G401 (cell line): ENCODE measurements around the gene GMIP. TPM values are rescaled to one million over a fixed set of nuclear protein-coding genes. Genes with fewer than 3 reads are reported as not detected.
"Not testable (repeated sequence)": the region's sequence is repeated elsewhere in the genome, so short reads cannot be mapped to it uniquely, and the experiment has no call there.

Experiments used
- DNase-seq: peaks from one replicate; pipeline ENCODE4 v3.0.0-alpha.2; 2015; ENCODE audit warnings: low spot score
- in situ Hi-C: cut with HindIII; loops from 2 replicates; pipeline ENCODE4 v1.10.0; 2016; ENCODE audit warnings: low sequenced_read_pairs, mixed read lengths
- total RNA-seq: library from RNA; depleted of rRNA; stranded (reverse); fragments of >200 nt; shearing (Covaris generic); gene quantifications from 2 replicates; pipeline ENCODE4 v1.2.3, GENCODE V29; 2014; rRNA removed

GMIP gene, protein sequence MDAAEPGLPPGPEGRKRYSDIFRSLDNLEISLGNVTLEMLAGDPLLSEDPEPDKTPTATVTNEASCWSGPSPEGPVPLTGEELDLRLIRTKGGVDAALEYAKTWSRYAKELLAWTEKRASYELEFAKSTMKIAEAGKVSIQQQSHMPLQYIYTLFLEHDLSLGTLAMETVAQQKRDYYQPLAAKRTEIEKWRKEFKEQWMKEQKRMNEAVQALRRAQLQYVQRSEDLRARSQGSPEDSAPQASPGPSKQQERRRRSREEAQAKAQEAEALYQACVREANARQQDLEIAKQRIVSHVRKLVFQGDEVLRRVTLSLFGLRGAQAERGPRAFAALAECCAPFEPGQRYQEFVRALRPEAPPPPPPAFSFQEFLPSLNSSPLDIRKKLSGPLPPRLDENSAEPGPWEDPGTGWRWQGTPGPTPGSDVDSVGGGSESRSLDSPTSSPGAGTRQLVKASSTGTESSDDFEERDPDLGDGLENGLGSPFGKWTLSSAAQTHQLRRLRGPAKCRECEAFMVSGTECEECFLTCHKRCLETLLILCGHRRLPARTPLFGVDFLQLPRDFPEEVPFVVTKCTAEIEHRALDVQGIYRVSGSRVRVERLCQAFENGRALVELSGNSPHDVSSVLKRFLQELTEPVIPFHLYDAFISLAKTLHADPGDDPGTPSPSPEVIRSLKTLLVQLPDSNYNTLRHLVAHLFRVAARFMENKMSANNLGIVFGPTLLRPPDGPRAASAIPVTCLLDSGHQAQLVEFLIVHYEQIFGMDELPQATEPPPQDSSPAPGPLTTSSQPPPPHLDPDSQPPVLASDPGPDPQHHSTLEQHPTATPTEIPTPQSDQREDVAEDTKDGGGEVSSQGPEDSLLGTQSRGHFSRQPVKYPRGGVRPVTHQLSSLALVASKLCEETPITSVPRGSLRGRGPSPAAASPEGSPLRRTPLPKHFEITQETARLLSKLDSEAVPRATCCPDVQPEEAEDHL
- 5.8 and 21.8 TPM in 2 replicates for total RNA-seq

DNA sequence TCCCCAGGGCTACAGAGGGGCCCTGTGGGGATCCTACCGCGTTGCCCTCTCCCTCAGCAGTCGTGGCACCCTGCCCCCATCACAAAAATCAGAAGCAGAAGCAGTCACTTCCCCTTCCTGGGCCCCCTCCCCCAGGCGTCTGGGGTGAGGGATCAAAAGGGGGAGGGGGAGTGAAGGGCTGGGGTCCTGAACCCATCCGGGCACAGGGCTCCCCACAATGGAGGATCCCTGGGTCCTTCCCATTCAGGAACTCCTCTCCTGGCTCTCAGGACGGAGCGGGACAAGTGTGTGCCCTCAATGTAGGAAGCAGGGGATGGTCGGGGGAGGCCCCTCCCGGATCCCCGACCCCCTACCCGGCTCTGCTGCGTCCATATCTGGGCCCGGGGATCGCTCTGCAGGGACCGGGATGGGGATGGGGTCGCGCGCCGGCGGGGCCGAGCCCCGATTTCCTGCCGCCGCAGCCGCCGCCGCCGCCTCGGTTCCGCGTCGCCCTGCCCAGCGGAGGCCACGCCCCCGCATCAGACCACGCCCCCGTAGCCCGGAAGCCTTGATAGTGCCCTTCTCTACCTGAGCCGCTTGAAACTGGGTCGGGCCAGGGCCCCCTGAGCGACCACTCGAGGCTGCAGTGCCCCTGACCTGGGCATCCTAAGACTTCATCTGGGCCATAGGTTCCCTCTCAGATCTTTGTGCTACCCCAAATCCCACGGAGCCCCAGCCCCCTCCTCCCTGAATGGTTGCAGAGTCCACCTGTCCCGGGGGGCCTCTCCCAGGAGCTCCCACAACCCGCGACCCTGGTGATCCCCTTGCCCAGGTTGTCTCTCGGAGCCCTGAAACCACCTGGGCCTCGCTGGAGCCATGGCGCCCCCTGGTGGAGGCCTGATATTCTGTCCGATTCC is at the start of gene GMIP:
Gene GMIP, minus strand, starts transcription at position 500 of the 896 bp plus-strand sequence. Its CDS starts 128 bp downstream, at position 372.
- peak; percentile 64 for DNase-seq
- in situ Hi-C loops = no loop called here

DNA sequence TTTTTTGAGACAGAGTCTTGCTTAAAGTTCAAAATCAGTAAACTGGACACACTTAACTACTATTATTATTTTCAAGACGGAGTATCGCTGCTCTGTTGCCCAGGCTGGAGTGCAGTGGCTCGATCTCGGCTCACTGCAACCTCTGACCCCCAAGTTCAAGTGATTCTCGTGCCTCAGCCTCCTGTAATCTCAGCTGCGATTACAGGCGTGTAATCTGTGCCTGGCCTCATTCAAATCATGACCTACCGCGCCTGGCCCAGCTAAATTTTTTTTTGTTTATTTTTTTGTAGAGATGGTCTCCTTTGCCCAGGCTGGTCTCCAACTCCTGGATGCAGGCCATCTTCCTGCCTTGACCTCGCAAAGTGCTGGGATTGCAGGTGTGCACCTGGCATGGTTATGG is 48.2 kb upstream of the GMIP start:
- in situ Hi-C loops = no loop called here
- DNase-seq = no peak

DNA sequence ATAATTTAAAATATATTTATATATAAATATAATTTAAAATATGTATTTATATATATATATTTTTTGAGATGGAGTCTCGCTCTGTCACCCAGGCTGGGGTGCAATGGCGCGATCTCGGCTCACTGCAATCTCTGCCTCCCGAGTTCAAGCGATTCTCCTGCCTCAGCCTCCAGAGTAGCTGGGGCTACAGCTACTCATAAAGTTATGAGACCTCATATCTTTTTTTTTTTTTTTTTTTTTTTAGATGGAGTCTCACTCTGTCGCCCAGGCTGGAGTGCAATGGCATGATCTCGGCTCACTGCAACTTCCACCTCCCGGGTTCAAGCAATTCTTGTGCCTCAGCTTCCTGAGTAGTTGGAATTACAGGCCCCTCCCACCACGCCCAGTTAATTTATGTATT is 45.6 kb upstream of the GMIP start:
- in situ Hi-C loops = not testable (repeated sequence)

DNA sequence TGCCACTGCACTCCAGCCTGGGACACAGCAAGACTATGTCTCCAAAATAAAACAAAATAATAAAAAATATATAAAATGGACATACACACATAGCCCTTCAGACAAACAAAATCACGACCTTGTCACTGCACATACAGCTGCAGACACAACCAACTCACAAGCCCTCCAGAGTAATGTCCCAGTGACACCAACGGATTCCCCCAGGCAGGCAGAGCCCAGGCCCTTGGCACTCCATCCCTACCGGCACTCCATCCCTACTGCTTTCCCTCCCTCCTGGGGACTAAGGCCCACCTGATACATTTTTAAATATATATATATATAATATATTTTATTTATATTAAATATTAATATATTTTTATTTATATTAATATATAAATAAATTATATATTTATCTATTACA is 43.6 kb upstream of the GMIP start:
- no peak for DNase-seq
- in situ Hi-C loops = no loop called here

More for the DNA sequence above, 45.6 kb upstream of the GMIP start:
- not testable (repeated sequence) for DNase-seq

DNA sequence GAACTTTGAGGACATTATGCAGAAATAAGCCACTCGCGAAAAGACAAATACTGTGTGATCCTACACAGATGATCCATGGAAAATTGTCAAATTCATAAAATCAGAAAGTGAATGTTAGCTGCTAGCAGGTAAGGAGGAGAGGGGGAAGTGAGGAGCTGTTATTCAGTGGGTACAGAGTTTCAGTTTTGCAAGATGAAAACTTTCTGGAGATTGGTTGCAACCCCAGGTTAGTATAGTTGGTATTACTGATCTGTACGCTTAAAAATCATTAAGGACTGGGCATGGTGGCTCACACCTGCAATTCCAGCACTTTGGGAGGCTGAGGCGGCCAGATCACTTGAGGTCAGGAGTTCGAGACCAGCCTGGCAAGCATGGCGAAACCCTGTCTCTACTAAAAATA is 43.1 kb upstream of the GMIP start:
- in situ Hi-C loops = no loop called here

DNA sequence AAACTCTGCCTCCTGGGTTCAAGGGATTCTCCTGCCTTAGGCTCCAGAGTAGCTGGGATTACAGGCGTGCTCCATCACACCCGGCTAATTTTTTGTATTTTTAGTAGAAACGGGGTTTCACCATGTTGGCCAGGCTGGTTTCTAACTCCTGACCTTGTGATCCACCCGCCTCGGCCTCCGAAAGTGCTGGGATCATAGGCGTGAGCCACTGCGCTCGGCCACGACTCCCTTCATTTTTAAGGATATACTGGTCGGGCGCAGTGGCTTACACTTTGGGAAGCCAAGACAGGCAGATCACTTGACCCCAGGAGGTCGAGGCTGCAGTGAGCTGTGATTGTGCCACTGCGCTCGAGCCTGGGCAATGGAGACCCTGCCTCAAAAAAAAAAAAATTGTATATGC is 42.7 kb upstream of the GMIP start:
- DNase-seq, in situ Hi-C loops: not testable (repeated sequence)

More for the DNA sequence above, 43.1 kb upstream of the GMIP start:
- no peak for DNase-seq

DNA sequence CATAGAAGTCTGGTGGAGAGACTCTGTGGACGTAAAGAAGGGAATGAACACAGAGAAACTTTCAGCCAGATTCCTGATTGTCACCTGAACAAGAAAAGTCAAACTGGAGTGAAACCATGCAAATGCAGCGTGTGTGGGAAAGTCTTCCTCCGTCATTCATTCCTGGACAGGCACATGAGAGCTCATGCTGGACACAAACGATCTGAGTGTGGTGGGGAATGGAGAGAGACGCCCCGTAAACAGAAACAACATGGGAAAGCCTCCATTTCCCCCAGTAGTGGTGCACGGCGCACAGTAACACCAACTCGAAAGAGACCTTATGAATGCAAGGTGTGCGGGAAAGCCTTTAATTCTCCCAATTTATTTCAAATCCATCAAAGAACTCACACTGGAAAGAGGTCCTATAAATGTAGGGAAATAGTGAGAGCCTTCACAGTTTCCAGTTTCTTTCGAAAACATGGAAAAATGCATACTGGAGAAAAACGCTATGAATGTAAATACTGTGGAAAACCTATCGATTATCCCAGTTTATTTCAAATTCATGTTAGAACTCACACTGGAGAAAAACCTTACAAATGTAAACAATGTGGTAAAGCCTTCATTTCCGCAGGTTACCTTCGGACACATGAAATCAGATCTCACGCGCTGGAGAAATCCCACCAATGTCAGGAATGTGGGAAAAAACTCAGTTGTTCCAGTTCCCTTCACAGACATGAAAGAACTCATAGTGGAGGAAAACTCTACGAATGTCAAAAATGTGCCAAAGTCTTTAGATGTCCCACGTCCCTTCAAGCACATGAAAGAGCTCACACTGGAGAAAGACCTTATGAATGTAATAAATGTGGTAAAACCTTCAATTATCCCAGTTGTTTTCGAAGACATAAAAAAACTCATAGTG is 36.0 kb upstream of the GMIP start:
- in situ Hi-C loops = no loop called here

DNA sequence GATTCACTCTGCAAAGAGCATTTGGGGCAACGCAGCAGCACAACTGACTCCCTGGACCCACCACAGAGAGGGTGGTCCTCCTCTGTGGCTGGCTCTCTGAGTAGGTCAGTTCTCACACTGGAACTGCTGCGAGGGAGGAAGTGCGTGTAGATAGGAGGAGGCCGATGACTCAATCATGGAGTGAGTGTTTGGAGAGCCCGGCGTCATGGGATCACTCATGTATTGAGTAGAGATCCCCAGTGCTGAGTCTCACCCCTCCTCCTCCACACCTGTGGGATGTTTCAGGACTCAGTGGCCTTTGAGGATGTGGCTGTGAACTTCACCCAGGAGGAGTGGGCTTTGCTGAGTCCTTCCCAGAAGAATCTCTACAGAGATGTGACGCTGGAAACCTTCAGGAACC is 34.1 kb upstream of the GMIP start:
- in situ Hi-C loops = no loop called here
- DNase-seq = no peak

More for the DNA sequence above, 36.0 kb upstream of the GMIP start:
- no peak for DNase-seq

DNA sequence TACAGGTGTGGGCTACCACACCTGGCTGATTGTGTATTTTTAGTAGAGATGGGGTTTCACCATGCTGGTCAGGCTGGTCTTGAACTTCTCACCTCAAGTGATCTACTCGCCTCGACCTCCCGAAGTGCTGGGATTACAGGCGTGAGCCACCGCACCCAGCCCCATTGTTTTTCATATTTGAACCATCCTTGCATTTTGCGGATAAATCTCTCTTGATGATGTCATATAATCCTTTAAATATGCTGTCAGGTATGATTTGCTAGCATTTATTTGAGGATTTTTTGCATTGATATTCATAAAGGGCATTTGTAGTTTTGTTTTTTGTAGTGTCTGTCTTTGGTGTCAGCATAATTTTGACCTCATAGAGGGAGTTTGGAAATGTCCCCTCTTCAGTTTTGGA is 30.9 kb upstream of the GMIP start:
- in situ Hi-C loops = no loop called here
- no peak for DNase-seq

DNA sequence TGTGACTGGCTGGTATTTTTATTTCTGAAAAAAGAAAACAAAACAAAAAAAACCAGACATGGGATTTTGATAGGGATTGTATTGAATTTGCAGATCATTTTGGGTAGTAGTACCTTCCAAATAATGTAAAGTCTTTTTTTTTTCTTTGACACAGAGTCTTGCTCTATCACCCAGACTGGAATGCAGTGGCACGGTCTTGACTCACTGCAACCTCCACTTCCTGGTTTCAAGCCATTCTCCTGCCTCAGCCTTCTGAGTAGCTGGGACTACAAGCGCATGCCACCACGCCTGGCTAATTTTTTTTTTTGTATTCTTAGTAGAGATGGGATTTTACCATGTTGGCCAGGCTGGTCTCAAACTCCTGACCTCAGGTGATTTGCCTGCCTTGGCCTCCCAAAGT is 29.4 kb upstream of the GMIP start:
- no peak for DNase-seq
- in situ Hi-C loops = no loop called here

DNA sequence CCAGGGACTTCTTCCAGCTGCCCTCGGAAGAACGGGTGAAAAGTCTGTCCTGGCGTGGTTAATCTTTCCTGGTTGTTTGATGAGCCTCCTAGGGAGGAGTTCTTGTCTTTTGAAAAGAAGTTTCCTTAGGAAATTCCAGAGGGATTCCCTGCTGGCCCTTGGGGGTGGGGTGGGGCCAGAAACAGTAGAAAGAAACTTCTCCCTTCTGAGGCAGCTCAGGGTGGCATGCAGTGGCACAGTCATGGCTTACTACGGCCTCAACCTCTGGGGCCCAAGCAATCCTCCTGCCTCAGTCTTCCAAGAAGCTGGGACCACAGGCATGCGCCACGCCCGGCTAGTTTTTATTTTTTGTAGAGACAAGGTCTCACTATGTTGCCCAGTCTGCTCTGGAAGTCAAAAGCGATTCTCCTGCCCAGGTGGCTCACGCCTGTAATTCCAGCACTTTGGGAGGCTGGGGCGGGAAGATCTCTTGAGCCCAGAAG is 26.7 kb upstream of the GMIP start:
- no peak for DNase-seq
- in situ Hi-C loops = no loop called here

DNA sequence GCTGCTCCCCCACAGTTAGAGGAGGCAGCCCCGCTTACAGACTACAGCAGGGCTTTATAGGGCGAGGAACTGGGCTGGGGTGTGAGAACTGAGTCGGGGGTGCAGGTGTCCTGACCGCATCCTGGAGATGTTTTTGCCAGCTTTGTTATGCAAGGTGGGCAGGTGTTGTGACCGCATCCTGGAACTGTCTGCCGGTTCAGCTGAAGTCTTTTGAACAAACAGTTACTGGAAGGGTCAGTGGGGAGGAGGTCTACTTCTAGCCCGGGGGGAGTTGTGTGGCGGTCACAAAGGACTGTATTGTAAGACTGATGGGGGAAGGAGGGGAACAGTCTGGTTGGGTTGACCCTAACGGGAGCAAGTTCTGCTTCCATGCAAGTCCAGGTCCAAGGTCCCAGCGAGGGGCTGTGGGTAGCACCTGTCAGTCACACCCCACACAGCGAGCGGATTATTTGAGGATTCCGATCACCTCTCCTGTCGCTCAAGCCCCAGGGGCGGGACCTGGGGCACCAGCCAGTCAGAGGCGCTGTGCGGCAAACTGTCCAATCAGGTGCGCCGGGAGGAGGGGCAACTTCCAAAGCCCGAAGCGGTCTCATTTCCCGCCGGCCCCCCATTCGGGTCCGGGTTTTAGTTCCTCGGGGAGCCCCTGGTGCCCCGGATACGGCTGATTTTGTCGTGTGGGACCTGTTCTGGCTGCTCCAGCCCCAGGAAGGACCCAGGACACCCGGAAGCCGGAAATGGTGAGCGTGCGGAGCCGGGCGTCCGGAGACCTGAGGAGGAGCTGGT is 25.0 kb upstream of the GMIP start, which contains the start of gene ZNF101:
Gene ZNF101, plus strand, starts transcription at position 610 of the 783 bp plus-strand sequence. Its CDS starts 125 bp downstream, at position 735.
- DNase-seq = peak; percentile 97
- in situ Hi-C loops = no loop called here

DNA sequence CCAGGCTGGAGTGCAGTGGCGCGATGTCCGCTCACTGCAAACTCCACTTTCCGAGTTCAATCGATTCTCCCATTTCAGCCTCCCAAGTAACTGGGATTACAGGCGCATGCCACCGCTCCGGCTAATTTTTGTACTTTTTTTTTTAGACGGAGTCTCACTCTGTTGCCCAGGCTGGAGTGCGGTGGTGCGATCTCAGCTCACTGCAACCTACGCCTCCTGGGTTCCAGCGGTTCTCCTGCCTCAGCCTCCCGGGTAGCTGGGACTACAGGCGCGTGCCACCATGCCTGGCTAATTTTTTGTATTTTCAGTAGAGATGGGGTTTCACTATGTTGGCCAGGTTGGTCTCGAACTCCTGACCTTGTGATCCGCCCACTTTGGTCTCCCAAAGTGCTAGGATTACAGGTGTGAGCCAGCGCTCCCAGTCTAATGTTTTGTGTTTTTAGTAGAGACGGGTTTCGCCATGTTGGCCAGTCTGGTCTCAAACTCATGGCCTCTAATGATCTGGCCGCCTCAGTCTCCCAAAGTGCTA is 22.0 kb upstream of the GMIP start:
- in situ Hi-C loops, DNase-seq: not testable (repeated sequence)

DNA sequence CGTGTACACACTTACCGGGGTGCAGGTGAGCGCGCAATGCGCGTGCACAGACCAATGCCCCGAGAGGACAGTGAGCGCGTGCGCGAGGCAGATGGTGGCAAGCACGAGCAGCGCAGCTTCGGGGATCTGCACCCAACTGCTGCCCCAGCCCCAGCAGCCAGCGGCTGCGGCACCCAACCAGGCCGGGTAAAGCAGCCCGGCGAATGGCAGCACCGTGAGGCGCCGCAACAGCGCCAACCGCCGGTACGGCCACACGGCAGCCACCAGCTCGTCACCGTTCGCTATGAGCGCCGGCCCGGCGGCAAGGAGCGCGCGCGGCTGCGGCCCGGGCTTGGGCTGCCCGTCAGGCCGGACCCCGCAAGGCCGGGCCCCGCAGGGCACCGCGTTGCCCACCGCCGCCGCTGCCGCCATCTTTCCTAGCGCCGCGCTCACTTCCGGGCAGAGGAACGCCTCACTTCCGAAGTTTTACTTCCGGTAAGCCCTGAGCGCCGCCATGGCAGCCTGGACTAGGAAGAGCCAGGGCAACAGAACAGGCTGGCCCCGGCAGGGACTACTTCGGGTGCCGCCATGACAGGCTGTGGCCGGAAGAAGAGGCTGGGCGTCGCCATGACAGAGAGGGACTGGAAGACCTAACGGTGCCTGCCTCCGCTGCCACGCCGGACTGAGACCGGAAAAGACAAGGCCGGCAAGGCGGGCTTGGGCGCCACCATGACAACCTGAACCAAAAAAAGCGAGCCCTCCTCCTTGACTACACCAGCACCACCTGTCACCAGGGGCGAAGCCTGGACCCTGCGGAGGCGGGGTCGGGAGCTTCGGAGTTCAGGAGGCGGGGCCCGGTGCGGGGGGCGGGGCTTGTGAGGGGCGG is 20.0 kb upstream of the GMIP start, which contains the start of gene ATP13A1:
Gene ATP13A1, minus strand, starts transcription at position 421 of the 865 bp plus-strand sequence. Its CDS starts 10 bp downstream, at position 411.
- DNase-seq = peak; percentile 99
- in situ Hi-C loops = no loop called here

DNA sequence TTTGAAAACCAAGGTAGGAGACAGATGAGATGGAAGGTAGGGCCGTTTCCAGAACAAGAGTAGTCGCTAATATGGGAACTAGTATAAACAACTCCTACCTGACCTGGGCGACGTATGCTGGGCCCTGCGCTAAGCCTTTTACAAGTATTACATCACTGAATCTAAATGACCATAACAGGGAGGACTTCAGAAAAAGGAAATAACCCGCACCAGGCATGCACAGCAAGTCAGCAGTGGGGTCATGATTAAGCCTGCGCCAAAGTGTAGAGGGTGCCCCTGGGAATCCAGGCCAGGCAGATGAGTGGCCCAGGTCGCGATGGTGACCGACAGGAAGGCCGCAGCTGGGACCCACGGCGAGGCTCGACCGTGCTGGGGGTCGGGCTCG is 19.4 kb upstream of the GMIP start:
- in situ Hi-C loops = no loop called here

DNA sequence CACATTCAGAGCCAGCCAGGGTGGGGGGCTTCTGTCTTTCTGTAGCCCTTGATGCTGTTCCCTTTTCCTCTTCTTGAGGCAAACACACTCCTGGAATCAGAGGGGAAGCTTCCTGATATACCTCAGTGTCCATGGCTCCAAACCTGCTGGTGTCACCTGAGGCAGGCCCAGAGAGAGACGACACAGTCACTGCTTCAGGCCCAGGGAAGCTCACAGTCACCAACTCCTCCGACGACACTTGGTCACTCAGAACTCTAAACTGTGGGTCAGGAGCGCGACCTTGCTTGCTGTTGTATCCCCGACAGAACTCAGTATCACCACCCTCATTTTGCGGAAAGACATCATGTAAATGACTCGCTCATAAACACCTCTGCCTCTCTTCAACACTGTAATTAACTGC is 18.9 kb upstream of the GMIP start:
- no peak for DNase-seq
- in situ Hi-C loops = no loop called here

More for the DNA sequence above, 19.4 kb upstream of the GMIP start:
- no peak for DNase-seq
